H54 (cell line): Measurements from ENCODE around the gene EVC.

Experiments used
- DNase-seq: peaks from one replicate; pipeline ENCODE4 v3.0.0; 2011; ENCODE audit warnings: low spot score, mixed read lengths; ENCODE audit not compliant: insufficient read length
- FAIRE-seq: peaks from 3 replicates; lab custom pipeline; 2011; peaks lifted over from hg19 to GRCh38; lab: Jason Lieb, UNC
- POLR2A ChIP-seq: IDR thresholded peaks from 2 replicates; pipeline ENCODE4 v1.6.1; 2011; ENCODE audit warnings: low read depth, mild to moderate bottlenecking, low read length

EVC gene

GRCh38 chr4:5710961-5711478 lies at the start of gene EVC:
EVC (plus strand) TSS chr4:5711201; CDS start chr4:5711381, 180 bp downstream.
- no peak for FAIRE-seq
- peak; percentile 65 for TF ChIP-seq POLR2A
- peak; percentile 66 for DNase-seq

- FAIRE-seq (no peak), DNase-seq (no peak)
- TF ChIP-seq POLR2A, result no peak
Observed at GRCh38 chr4:5661237-5661636, 49.8 kb upstream of the EVC start.

GRCh38 chr4:5662555-5662954 lies 48.4 kb upstream of the EVC start:
- DNase-seq (no peak), FAIRE-seq (no peak)
- no peak for TF ChIP-seq POLR2A

GRCh38 chr4:5664778-5665177 lies 46.2 kb upstream of the EVC start:
- no peak for TF ChIP-seq POLR2A
- DNase-seq (no peak), FAIRE-seq (no peak)

GRCh38 chr4:5666741-5667140 lies 44.3 kb upstream of the EVC start:
- FAIRE-seq (no peak), DNase-seq (no peak)
- TF ChIP-seq POLR2A, result no peak

- no peak for TF ChIP-seq POLR2A
- DNase-seq (no peak), FAIRE-seq (no peak)
Observed at GRCh38 chr4:5676763-5677162, 34.2 kb upstream of the EVC start.

- DNase-seq (no peak), FAIRE-seq (no peak)
- no peak for TF ChIP-seq POLR2A
Observed at GRCh38 chr4:5678977-5679376, 32.0 kb upstream of the EVC start.

GRCh38 chr4:5683566-5683965 lies 27.4 kb upstream of the EVC start:
- no peak for DNase-seq
- no peak for FAIRE-seq
- no peak for TF ChIP-seq POLR2A

GRCh38 chr4:5685296-5685695 lies 25.7 kb upstream of the EVC start:
- no peak for DNase-seq
- no peak for TF ChIP-seq POLR2A

GRCh38 chr4:5686338-5686737 lies 24.7 kb upstream of the EVC start:
- DNase-seq (no peak), FAIRE-seq (no peak)
- TF ChIP-seq POLR2A, result no peak

More at GRCh38 chr4:5685296-5685695, 25.7 kb upstream of the EVC start:
- no peak for FAIRE-seq

- FAIRE-seq, result no peak
- no peak for TF ChIP-seq POLR2A
- no peak for DNase-seq
Observed at GRCh38 chr4:5689065-5689464, 21.9 kb upstream of the EVC start.

- FAIRE-seq, result no peak
- no peak for TF ChIP-seq POLR2A
- DNase-seq, result no peak
Observed at GRCh38 chr4:5691491-5692132, 19.4 kb upstream of the EVC start.

- no peak for TF ChIP-seq POLR2A
- DNase-seq (no peak), FAIRE-seq (no peak)
Observed at GRCh38 chr4:5693871-5694270, 17.1 kb upstream of the EVC start.

- FAIRE-seq (no peak), DNase-seq (no peak)
- no peak for TF ChIP-seq POLR2A
Observed at GRCh38 chr4:5696341-5696740, 14.7 kb upstream of the EVC start.

- no peak for DNase-seq
- TF ChIP-seq POLR2A, result no peak
- FAIRE-seq, result no peak
Observed at GRCh38 chr4:5700459-5700858, 10.5 kb upstream of the EVC start.
